ENCODE measurements around the gene OSBPL3. TPM values are rescaled to one million over a fixed set of nuclear protein-coding genes. Genes with fewer than 3 reads are reported as not detected.

OSBPL3 gene
- polyA plus RNA-seq, 1 donor (not counting 4 experiments of a cell fraction or from before 2014, with no cell fraction given) = 34.0 TPM

DNA sequence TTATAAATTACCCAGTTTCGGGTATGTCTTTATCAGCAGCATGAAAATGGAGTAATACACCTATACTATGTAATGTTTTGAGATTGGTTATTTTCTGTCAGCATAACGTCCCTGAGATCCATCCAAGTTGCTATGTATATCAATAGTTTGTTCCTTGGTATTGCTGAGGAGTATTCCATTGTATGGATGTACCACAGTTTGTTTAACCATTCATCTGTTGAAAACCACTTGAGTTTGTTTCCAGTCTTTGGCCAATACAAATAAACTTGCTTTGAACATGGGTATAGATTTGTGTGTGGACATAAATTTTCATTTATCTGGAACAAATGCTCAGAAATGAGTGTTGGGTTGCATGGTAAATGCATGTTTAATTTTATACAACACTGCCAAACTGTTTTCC is 119.4 kb downstream of the OSBPL3 start:
- Histone ChIP-seq H3K27me3 (ENCODE audit: control insufficient read depth, extremely low read depth, insufficient read depth, low read length) (no peaks in the 10 kb centered on the region), H3K79me2 (ENCODE audit: control insufficient read depth, insufficient read depth, low read length) (no peaks in the 10 kb centered on the region), H3K4me2 (ENCODE audit: control insufficient read depth, extremely low read depth, insufficient read depth, low read depth, low read length) (no peak overlapping the region), H3K27ac (ENCODE audit: control insufficient read depth, insufficient read depth, low read length) (no peak overlapping the region), H3K9me3 (ENCODE audit: control insufficient read depth, low read depth, low read length) (no peaks in the 10 kb centered on the region), H3K4me1 (ENCODE audit: control insufficient read depth, extremely low read depth, insufficient read depth, low read length) (peaks cover 6% of the 10 kb centered on the region), H2AFZ (ENCODE audit: control insufficient read depth, low read length) (no peak overlapping the region), H3K9me1 (ENCODE audit: control insufficient read depth, extremely low read depth, insufficient read depth, low read length) (no peaks in the 10 kb centered on the region), H3K4me3 (ENCODE audit: control insufficient read depth in 2 of 3, extremely low read depth in 1 of 3, insufficient read depth in 2 of 3, low read depth in 1 of 3, low read length in 3 of 3) (no peak overlapping the region), H3K36me3 (ENCODE audit: control insufficient read depth in 2 of 2, extremely low read depth in 1 of 2, insufficient read depth in 2 of 2, low read length in 2 of 2) (peaks cover 19 to 38% of the 10 kb centered on the region in 2 experiments), H3K9ac (ENCODE audit: control insufficient read depth, extremely low read depth, insufficient read depth, low read length) (no peak overlapping the region), H4K20me1 (ENCODE audit: control insufficient read depth, extremely low read depth, insufficient read depth, low read length) (no peaks in the 10 kb centered on the region)
- no peak for FAIRE-seq
- no peak for DNase-seq (ENCODE audit: low read depth, low spot score)
- TF ChIP-seq, protein P1, sequence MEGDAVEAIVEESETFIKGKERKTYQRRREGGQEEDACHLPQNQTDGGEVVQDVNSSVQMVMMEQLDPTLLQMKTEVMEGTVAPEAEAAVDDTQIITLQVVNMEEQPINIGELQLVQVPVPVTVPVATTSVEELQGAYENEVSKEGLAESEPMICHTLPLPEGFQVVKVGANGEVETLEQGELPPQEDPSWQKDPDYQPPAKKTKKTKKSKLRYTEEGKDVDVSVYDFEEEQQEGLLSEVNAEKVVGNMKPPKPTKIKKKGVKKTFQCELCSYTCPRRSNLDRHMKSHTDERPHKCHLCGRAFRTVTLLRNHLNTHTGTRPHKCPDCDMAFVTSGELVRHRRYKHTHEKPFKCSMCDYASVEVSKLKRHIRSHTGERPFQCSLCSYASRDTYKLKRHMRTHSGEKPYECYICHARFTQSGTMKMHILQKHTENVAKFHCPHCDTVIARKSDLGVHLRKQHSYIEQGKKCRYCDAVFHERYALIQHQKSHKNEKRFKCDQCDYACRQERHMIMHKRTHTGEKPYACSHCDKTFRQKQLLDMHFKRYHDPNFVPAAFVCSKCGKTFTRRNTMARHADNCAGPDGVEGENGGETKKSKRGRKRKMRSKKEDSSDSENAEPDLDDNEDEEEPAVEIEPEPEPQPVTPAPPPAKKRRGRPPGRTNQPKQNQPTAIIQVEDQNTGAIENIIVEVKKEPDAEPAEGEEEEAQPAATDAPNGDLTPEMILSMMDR (optimal IDR thresholded peaks at IDR 0.05 in 1 of 3, IDR thresholded peaks at IDR 0.05 in 1 of 3, conservative IDR thresholded peaks at IDR 0.05 in 1 of 3; ENCODE audit: extremely low read depth in 1 of 3, insufficient read depth in 2 of 3, low read length in 3 of 3) = no peak
- no peak for TF ChIP-seq EZH2 (IDR thresholded peaks at IDR 0.05; ENCODE audit: low read length)
- dilution Hi-C loops (cut with MboI; ENCODE audit: extremely low pct_ligation_motif_present, low sequenced_read_pairs) = no loop called here

DNA sequence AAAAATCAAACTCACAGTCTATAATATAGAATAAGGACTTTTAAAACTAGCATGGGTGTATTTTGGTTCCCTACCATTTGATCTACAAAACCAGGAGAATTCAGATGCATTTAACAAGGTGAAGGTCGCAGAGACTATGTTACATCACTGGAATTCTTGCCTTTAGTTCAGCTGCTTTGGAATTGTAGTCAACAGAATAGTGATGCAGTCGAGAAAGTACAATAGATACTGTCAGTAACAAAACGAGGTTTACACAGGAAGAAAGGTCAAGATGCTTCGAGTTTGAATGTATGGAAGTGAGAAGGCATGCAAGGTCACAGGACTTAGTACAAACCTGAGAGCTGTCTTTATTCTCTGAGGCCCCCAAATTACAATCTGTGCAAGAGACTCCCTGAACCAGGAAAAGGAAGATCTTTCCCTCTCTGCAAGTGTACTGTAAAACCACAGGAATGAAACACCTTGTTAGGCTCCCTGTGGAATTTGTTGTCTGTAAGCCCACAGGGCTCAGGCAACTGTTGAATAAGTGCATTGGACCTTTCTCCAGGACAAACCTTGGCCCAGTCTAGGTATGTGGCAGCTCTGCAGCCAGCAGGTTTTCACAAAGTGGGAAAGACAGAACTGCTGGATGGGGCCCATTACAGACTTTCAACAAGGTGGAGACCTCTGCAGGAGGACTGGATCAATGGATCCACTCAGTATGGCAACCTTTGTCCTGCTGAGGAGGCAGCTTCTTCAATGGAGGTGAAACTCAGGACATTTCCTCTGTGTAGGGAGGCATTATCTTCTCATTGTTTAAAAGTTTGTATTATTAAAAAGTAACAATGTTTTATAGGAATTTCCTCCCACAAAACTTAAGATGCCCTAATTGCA is 121.6 kb downstream of the OSBPL3 start:
- no peaks in the 10 kb centered on the region for H3K27me3 ChIP-seq (ENCODE audit: control insufficient read depth, extremely low read depth, insufficient read depth, low read length)
- H3K9me1 ChIP-seq (ENCODE audit: control insufficient read depth, extremely low read depth, insufficient read depth, low read length) = no peaks in the 10 kb centered on the region
- H3K36me3 ChIP-seq (ENCODE audit: control insufficient read depth in 2 of 2, extremely low read depth in 1 of 2, insufficient read depth in 2 of 2, low read length in 2 of 2) = peaks cover 5 to 26% of the 10 kb centered on the region in 2 experiments
- H3K27ac ChIP-seq (ENCODE audit: control insufficient read depth, insufficient read depth, low read length) = no peak overlapping the region
- DNase-seq (ENCODE audit: low read depth, low spot score) (no peak), FAIRE-seq (no peak)
- no peak overlapping the region for H2AFZ ChIP-seq (ENCODE audit: control insufficient read depth, low read length)
- no peak overlapping the region for H3K4me2 ChIP-seq (ENCODE audit: control insufficient read depth, extremely low read depth, insufficient read depth, low read depth, low read length)
- H3K4me3 ChIP-seq (ENCODE audit: control insufficient read depth in 2 of 3, extremely low read depth in 1 of 3, insufficient read depth in 2 of 3, low read depth in 1 of 3, low read length in 3 of 3) = no peak overlapping the region
- H3K4me1 ChIP-seq (ENCODE audit: control insufficient read depth, extremely low read depth, insufficient read depth, low read length) = peaks cover 6% of the 10 kb centered on the region
- no peak overlapping the region for H3K9ac ChIP-seq (ENCODE audit: control insufficient read depth, extremely low read depth, insufficient read depth, low read length)
- no peaks in the 10 kb centered on the region for H3K79me2 ChIP-seq (ENCODE audit: control insufficient read depth, insufficient read depth, low read length)
- H3K9me3 ChIP-seq (ENCODE audit: control insufficient read depth, low read depth, low read length) = no peaks in the 10 kb centered on the region
- dilution Hi-C loops (cut with MboI; ENCODE audit: extremely low pct_ligation_motif_present, low sequenced_read_pairs) = no loop called here
- H4K20me1 ChIP-seq (ENCODE audit: control insufficient read depth, extremely low read depth, insufficient read depth, low read length) = no peaks in the 10 kb centered on the region
- TF ChIP-seq, protein P1 (optimal IDR thresholded peaks at IDR 0.05 in 1 of 3, IDR thresholded peaks at IDR 0.05 in 1 of 3, conservative IDR thresholded peaks at IDR 0.05 in 1 of 3; ENCODE audit: extremely low read depth in 1 of 3, insufficient read depth in 2 of 3, low read length in 3 of 3) = peak in 1 of 3 experiments; percentile 32
- TF ChIP-seq EZH2 (IDR thresholded peaks at IDR 0.05; ENCODE audit: low read length) = no peak
